ENCODE results near the gene COX10. TPM values are rescaled to one million over a fixed set of nuclear protein-coding genes. Genes with fewer than 3 reads are reported as not detected.
"Not testable (repeated sequence)": the region's sequence is repeated elsewhere in the genome, so short reads cannot be mapped to it uniquely, and the experiment has no call there.

COX10 gene
- total RNA-seq, 1 experiment from 2014 or later: 20.9 TPM

GRCh38 chr17:14202388-14203166 lies 133.3 kb downstream of the COX10 start:
- DNase-seq: no peak
- no peaks in the 10 kb centered on the region for H3K9me3 ChIP-seq
- H3K36me3 ChIP-seq: no peaks in the 10 kb centered on the region
- no peak overlapping the region for H3K4me3 ChIP-seq
- no peaks in the 10 kb centered on the region for H3K27me3 ChIP-seq

- no peak for DNase-seq
- Histone ChIP-seq H3K9me3 (no peaks in the 10 kb centered on the region), H3K36me3 (no peaks in the 10 kb centered on the region), H3K4me3 (no peak overlapping the region), H3K27me3 (no peaks in the 10 kb centered on the region)
Observed at GRCh38 chr17:14203388-14203787, 134.1 kb downstream of the COX10 start.

GRCh38 chr17:14204084-14204483 lies 134.8 kb downstream of the COX10 start:
- no peak for DNase-seq
- Histone ChIP-seq H3K9me3 (no peaks in the 10 kb centered on the region), H3K4me3 (no peak overlapping the region), H3K27me3 (no peaks in the 10 kb centered on the region), H3K36me3 (no peaks in the 10 kb centered on the region)

- H3K36me3 ChIP-seq: no peaks in the 10 kb centered on the region
- H3K27me3 ChIP-seq: no peaks in the 10 kb centered on the region
- no peak for DNase-seq
- H3K9me3 ChIP-seq: no peaks in the 10 kb centered on the region
- H3K4me3 ChIP-seq: no peak overlapping the region
Observed at GRCh38 chr17:14204546-14204945, 135.2 kb downstream of the COX10 start.

GRCh38 chr17:14205380-14205779 lies 136.1 kb downstream of the COX10 start:
- H3K27me3 ChIP-seq: no peaks in the 10 kb centered on the region
- H3K36me3 ChIP-seq: no peaks in the 10 kb centered on the region
- H3K4me3 ChIP-seq: no peak overlapping the region
- H3K9me3 ChIP-seq: no peaks in the 10 kb centered on the region
- DNase-seq: no peak

GRCh38 chr17:14205992-14206461 lies 136.7 kb downstream of the COX10 start:
- no peak for DNase-seq
- H3K36me3 ChIP-seq: no peaks in the 10 kb centered on the region

GRCh38 chr17:14206891-14207290 lies 137.6 kb downstream of the COX10 start:
- Histone ChIP-seq H3K4me3 (no peak overlapping the region), H3K9me3 (no peaks in the 10 kb centered on the region), H3K36me3 (no peaks in the 10 kb centered on the region), H3K27me3 (no peaks in the 10 kb centered on the region)
- no peak for DNase-seq

More at GRCh38 chr17:14205992-14206461, 136.7 kb downstream of the COX10 start:
- Histone ChIP-seq H3K9me3 (no peaks in the 10 kb centered on the region), H3K4me3 (no peak overlapping the region), H3K27me3 (no peaks in the 10 kb centered on the region)

GRCh38 chr17:14207791-14208190 lies 138.5 kb downstream of the COX10 start:
- DNase-seq: no peak
- Histone ChIP-seq H3K36me3 (no peaks in the 10 kb centered on the region), H3K4me3 (no peak overlapping the region), H3K27me3 (no peaks in the 10 kb centered on the region), H3K9me3 (no peaks in the 10 kb centered on the region)

- Histone ChIP-seq H3K4me3 (no peak overlapping the region), H3K27me3 (no peaks in the 10 kb centered on the region), H3K9me3 (no peaks in the 10 kb centered on the region), H3K36me3 (no peaks in the 10 kb centered on the region)
- DNase-seq: no peak
Observed at GRCh38 chr17:14209215-14209614, 139.9 kb downstream of the COX10 start.

GRCh38 chr17:14211246-14211645 lies 141.9 kb downstream of the COX10 start:
- no peaks in the 10 kb centered on the region for H3K36me3 ChIP-seq
- no peaks in the 10 kb centered on the region for H3K9me3 ChIP-seq
- no peaks in the 10 kb centered on the region for H3K27me3 ChIP-seq
- H3K4me3 ChIP-seq: no peak overlapping the region
- DNase-seq: no peak

GRCh38 chr17:14211801-14212200 lies 142.5 kb downstream of the COX10 start:
- Histone ChIP-seq H3K27me3 (no peaks in the 10 kb centered on the region), H3K9me3 (no peaks in the 10 kb centered on the region), H3K4me3 (no peak overlapping the region), H3K36me3 (no peaks in the 10 kb centered on the region)
- DNase-seq: no peak

GRCh38 chr17:14212401-14212800 lies 143.1 kb downstream of the COX10 start:
- no peak for DNase-seq
- Histone ChIP-seq H3K9me3 (no peaks in the 10 kb centered on the region), H3K4me3 (no peak overlapping the region), H3K27me3 (no peaks in the 10 kb centered on the region), H3K36me3 (no peaks in the 10 kb centered on the region)

GRCh38 chr17:14214271-14214670 lies 145.0 kb downstream of the COX10 start:
- no peaks in the 10 kb centered on the region for H3K36me3 ChIP-seq
- H3K27me3 ChIP-seq: no peaks in the 10 kb centered on the region
- H3K9me3 ChIP-seq: no peaks in the 10 kb centered on the region
- DNase-seq: no peak
- no peak overlapping the region for H3K4me3 ChIP-seq

GRCh38 chr17:14222611-14223010 lies 153.3 kb downstream of the COX10 start:
- Histone ChIP-seq H3K9me3 (no peaks in the 10 kb centered on the region), H3K4me3 (no peak overlapping the region), H3K27me3 (no peaks in the 10 kb centered on the region), H3K36me3 (no peaks in the 10 kb centered on the region)
- no peak for DNase-seq

- Histone ChIP-seq H3K4me3 (no peak overlapping the region), H3K36me3 (no peaks in the 10 kb centered on the region), H3K9me3 (no peaks in the 10 kb centered on the region), H3K27me3 (no peaks in the 10 kb centered on the region)
- DNase-seq: no peak
Observed at GRCh38 chr17:14225254-14225980, 156.1 kb downstream of the COX10 start.

- H3K9me3 ChIP-seq: no peaks in the 10 kb centered on the region
- no peak overlapping the region for H3K4me3 ChIP-seq
- H3K36me3 ChIP-seq: no peaks in the 10 kb centered on the region
- H3K27me3 ChIP-seq: no peaks in the 10 kb centered on the region
- DNase-seq: no peak
Observed at GRCh38 chr17:14227052-14227451, 157.7 kb downstream of the COX10 start.

- H3K9me3 ChIP-seq: no peaks in the 10 kb centered on the region
- H3K36me3 ChIP-seq: no peaks in the 10 kb centered on the region
- no peak overlapping the region for H3K4me3 ChIP-seq
- DNase-seq: no peak
- no peaks in the 10 kb centered on the region for H3K27me3 ChIP-seq
Observed at GRCh38 chr17:14228903-14229302, 159.6 kb downstream of the COX10 start.

- H3K27me3 ChIP-seq, DNase-seq, H3K4me3 ChIP-seq, H3K9me3 ChIP-seq, H3K36me3 ChIP-seq: not testable (repeated sequence)
Observed at GRCh38 chr17:14231187-14231586, 161.9 kb downstream of the COX10 start.

All from MG63 (cell line).